Anterior cingulate cortex (tissue), 58 donors: Measurements from ENCODE around the gene TRIM59.
"Not testable (repeated sequence)": the region's sequence is repeated elsewhere in the genome, so short reads cannot be mapped to it uniquely, and the experiment has no call there.

Experiments
- DNase-seq, 58 donors: peaks; one replicate each; lab custom pipeline; 2025; lab: John Stamatoyannopoulos, UW

TRIM59 gene

DNA sequence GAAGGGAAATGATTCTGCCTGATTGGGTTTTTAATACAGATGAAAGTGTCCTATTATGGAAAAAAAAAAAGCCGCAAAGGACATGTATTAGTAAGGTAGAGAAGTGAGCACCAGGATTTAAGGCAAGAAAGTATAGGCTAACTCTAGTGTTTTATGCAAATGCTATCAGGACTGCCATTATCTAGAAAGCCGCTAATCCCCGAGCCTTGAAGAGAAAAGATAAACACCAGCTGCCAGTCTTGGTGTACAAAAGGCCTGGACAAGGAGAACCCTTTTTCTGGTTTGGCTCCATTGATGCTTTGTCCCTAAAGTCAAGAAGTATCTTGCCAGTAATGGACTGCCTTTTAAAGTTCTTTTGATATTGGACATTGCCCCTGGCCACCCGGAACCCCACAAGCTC lies 8.6 kb upstream of the TRIM59 start:
- DNase-seq: no peak

DNA sequence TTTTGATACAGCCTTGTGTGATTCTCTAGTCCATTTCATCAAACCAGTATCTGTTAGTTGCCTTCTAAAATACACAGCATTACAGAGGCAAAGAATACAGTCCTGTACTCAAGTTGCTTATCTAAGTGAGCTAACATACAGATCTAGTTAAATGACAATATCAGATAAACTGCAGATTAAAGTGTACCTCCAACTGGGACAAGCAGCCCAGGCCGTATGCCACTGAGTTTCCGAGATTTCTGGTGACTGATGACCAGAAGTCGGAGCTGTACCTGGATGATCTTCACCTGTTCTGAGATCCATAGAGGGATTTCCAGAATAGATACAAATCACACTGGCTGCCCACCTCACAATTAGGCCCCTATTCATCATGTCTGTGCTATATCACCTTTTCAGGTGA lies 6.3 kb upstream of the TRIM59 start:
- DNase-seq: no peak

DNA sequence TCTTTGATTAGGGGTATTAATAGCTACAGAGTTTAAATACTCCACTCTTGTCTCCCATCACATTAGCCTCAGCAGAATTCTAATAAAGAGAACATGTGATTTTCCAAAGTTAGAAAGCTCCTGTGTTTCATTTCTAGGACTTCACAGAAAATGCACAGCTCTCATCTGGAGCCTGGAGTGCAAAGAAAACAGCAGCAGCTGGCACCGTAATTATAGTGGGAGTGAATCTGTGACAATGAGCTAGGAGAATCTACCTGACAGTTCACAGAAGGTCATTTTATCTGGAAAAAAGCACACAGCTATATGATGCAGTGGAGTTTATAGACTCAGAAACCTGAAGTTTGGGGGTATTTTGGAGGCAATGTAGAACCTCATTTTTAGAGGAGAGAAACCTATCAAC lies 5.4 kb upstream of the TRIM59 start:
- DNase-seq: no peak

DNA sequence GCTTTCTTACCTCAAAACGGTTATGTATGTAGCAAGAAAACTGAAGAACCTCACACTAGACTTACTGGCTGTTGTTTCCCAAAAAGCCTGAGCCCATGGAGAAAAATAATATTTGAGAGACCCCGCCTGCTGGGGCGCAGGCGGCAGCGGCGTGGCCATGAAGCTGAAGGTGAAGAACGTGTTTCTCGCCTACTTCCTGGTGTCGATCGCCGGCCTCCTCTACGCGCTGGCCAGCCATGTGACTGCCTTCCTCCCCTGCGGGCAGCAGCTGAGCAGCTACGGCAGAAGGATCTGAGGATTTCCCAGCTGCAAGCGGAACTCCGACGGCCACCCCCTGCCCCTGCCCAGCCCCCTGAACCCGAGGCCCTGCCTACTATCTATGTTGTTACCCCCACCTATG lies 2.7 kb upstream of the TRIM59 start:
- not testable (repeated sequence) for DNase-seq

DNA sequence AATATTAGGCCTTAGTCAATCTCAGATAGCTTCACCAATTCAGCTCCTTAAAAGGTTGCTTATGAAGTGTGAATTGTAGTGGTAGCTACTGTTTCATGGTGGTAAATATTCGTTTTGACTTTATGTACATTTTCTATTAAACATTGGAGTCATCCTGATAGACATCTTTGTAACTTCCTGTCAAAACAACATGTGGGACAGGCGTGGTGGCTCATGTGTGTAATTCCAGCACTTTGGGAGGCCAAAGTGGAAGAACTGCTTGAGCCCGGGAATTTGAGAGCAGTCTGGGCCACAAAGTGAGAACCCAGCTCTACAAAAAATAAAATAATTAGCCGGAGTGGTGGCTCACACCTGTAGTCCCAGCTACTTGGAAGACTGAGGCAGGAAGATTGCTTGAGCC lies 2.0 kb upstream of the TRIM59 start:
- no peak for DNase-seq

DNA sequence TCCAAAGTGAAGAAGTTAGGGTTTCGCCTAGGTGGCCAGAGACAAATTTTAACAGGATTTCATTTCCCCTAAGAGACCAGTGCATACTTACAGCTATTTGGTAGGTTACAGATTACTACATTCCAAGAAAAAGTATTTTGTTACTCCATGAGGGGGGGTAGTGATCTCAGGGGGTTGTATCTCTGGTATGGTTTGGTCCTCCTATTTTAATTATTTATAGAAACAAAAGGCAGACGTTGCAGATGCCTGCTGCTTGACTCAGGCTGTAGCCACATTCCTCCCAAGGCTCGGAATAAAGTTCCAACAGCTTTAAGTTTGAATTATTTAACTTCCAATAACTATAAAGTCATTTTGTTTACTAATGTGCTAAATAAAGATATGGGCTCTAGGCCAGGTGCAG lies 1.3 kb upstream of the TRIM59 start:
- DNase-seq: no peak

DNA sequence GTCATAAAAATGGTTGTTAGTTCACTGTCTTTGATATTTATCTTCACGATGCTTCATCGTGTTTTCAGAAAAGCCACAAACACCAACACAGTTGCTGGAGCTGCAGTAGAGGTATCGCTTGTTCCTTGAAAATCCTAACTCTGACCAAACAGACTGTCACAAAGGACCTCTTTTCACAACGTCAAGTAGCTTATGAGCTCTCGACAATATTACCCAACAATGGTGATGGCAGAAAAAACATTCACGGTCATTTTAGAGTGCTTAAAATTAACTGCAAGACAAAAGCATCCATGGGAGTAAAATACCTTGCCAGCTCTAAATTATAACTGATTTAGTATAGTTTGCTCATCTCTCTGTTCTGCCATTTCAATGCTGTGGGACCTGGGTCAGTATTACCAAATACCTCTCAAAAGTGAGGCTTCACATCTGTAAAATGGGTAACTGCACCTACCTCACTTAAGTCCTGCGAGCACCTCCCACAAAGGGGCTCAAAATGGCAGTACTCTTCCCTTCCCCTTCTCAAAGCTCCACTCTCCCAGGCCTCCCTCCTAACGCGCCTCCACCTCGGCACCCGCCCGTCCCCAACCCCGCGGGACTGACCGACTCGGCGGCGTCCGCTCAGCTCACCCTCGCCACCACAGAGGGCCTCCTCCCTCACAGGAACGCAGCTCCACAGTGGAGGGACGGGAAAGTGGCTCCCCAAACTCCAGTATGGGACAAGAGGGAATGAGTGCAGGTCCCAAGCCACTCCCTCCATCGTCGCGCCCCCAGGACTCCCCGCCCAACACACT lies 546 bp downstream of the TRIM59 start:
- DNase-seq: peak in 6 of 58 donors; percentile 47 to 77 (median 54)

DNA sequence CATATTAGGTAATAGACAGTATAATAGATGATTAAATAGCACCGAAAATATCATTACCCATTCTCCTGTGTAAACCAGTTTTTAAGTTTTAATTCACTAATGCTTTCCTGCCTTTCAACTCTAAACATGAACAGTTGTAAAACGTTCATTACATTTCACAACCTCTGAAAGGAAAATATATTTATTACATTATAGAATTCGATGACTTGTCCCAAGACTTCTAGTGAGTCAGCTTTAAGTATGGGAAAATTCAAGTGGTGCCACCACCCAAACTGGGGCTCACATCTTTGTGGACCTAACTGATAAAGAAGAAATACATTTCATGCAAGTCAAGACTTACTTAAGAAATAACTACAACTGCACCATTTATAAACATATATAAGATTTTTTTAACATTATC lies 2.0 kb downstream of the TRIM59 start:
- DNase-seq: no peak

DNA sequence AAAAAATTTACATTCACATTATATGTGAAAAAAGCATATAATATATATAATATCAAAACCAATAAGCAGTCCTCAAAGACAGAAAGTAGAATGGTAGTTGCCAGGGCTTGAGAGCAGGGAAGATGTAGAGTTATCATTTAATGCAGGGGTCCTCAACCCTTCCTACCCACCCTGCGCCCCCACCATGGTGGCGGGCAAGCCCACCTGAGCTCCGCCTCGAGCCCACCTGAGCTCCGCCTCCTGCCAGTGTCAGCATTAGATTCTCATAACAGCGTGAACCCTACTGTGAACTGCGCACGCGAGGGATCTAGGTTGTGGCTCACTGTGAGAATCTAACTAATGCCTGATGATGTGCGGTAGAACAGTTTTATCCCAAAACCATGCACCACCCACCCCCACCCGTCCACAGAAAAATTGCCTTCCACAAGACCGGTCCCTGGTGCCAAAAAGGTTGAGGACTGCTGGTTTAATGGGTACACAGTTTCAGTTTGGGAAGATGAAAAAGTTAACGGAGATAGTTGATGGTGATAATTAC lies 3.0 kb downstream of the TRIM59 start:
- no peak for DNase-seq

DNA sequence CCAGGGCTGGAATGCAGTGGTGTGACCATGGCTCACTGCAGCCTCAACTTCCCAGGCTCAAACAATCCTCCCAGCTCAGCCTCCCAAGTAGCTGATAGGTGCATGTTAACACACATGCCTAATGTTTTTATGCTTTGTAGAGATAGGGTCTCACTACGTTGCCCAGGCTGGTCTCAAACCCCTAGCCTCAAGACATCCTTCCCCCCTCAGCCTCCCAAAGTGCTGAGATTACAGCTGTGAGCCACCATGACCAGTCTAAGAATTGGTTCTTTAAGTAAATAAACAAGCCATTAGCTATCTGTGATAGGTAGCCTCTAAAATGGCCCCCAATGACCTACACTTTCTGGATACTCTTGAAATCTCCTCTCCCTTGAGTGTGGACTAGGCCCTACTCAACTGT lies 3.7 kb downstream of the TRIM59 start:
- no peak for DNase-seq

DNA sequence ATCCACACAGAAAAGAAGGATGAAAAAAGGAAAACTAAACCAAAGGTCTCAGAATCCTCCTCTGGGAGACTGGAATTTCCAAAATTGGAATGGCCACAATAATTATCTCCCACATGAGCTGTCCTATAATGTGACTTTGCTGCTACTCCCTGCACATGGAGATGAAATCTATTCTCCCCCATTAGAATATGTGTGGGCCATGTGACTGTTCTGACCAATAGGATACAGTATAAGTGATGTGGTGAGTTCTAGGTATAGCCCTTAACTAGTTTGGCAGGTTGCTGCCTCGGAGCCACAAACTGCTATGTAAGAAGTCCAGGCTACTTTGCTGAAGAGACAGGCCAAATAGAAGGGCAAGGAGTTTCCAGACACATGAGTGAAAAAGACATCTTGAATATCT lies 5.2 kb downstream of the TRIM59 start:
- DNase-seq: no peak

DNA sequence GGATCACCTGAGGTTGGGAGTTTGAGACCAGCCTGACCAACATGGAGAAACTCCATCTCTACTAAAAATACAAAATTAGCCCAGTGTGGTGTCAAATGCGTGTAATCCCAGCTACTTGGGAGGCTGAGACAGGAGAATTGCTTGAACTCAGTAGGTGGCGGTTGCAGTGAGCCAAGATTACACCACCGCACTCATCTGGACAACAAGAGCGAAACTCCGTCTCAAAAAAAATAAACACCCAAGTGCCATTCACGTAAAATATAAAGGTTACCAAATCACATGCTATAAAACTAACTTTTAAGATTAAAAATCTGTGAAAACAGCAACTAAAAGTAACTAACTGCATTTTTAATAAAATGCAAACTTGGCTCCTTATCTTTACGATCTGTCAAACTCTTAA lies 8.9 kb downstream of the TRIM59 start:
- DNase-seq: no peak

DNA sequence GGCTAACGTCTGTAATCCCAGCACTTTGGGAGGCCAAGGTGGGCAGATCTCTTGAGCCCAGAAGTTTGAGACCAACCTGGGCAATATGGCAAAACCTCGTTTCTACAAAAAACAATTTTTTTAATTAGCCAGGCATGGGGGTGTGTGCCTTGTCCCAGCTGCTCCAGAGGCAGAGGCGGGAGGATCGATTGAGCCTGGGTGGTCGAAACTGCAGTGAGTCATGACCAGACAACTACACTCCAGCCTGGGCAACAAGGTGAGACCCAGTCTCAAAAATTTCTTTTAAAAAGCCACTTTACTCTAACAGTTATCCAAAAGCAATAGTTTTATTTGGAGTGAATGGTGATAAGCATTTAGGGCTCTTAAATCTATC lies 12.5 kb downstream of the TRIM59 start:
- DNase-seq: no peak

DNA sequence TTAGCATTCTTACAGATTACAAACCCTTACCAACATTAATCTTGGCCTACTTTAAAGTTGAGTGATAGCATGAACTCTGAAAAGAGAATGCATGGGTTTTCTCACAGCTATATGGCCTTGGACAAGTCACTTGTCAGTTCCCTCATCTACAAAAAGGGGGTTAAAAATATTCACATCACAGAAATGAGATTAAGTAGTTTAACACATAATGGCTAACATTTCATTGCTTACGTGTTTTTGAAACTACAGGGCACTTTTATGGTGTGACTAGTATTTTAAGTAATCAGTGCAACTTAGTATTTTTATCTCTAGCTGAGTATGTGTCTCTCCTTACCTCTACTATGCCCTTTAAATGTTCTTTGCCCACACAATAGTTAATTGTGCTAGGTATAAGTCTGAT lies 13.8 kb downstream of the TRIM59 start:
- DNase-seq: no peak

DNA sequence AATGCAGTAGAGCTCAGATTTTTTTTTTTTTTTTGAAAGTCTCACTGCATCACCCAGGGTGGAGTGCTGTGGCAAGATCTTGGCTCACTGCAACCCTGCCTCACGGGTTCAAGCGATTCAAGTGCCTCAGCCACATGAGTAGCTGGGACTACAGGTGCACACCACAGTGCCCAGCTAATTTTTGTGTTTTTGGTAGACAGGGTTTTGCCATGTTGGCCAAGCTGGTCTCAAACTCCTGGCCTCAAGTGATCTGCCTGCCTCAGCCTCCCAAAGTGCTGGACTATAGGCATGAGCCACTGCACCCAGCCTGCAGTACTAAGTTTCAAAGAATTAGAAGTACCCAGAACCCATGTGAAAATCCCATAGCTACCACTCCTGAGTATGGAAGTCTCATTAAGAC lies 14.5 kb downstream of the TRIM59 start:
- DNase-seq: no peak

DNA sequence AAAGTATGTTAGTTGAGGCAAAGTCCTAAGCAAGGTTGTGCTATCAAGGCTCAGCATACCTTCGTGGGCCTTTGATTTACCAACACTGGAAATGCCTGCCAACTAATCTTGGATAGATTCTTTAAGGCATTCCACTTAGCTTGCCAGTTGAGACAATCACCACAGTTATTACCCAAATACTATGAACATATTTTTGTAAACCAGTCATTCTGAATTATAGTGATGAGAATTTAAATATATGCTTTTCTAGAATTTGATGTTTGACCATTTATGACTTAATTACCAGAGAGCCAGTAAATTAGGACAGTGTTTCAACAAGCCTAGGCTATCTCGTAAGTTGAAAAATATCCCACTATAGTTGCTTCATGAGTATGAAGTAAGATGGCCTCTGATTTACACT lies 15.5 kb downstream of the TRIM59 start:
- DNase-seq: no peak

DNA sequence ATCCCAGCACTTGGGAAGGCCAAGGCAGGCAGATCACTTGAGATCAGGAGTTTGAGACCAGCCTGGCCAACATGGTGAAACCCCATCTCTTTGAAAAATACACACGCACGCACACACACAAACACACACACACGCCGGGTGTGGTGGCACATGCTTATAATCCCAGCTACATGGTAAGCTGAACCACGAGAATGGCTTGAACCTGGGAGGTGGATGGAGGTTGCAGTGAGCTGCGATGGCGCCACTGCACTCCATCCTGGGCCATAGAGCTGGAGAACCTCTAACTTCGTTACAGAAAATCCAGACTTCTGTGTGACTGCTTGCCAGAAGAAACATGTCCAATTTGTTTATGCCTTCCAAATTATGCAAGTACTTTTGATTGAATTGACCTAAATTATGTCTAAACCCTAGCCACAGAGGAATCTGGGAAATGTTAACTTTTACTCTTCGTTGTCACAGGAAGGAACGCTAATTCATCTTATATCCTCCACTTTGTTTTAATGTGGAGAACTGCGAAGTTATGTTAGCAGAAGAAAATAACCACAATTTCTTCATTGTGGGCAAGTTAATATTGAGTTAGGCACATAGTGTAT lies 21.7 kb downstream of the TRIM59 start:
- no peak for DNase-seq

DNA sequence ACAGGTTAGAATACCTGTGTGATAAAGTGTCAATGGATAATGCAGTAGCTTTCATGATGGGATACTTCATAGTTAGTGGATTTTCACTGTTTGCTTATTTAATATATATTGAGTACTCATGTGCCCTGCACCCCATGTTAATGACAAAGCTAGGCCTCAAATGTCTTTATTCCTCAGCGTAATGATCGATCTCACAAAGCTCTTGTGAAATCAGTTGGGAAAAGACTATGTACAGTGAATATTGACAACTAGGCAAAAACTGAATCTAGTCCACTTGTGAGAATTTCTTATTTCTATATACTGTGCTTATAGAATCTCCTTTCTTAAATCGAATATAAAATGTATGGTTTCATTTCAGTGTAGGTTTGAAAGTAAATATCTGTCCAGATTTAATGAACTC lies 32.3 kb downstream of the TRIM59 start:
- DNase-seq: no peak

DNA sequence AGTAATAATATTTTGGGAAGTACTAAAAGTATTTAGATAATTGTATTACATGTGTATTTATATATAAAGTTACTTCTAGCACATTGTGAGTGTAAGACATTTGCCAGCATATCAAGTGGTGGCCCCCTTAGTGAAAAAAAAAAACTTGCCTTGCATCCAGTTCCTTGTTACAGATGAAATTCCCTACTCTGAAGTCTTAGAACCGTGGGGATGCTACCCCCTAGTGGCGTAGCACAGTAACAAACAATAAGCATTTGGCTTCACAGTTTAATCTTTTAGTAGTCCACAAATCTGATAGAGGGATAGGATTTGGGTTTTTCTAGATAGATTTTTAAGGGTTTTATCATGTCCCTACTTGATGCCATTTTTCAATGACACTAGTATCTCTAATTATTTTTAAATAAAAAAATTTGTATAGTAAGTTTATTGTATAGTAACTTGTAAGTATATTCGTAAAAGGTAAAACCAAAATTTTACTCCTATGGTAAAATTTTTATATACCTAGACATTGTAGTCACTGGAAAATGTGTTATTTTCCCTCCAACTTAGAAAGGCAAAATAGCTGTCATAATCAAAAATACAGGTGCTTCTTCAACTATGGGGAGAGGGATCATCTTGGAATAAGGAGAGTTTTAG lies 35.9 kb downstream of the TRIM59 start:
- peak in 44 of 58 donors; percentile 1 to 71 (median 30) for DNase-seq

DNA sequence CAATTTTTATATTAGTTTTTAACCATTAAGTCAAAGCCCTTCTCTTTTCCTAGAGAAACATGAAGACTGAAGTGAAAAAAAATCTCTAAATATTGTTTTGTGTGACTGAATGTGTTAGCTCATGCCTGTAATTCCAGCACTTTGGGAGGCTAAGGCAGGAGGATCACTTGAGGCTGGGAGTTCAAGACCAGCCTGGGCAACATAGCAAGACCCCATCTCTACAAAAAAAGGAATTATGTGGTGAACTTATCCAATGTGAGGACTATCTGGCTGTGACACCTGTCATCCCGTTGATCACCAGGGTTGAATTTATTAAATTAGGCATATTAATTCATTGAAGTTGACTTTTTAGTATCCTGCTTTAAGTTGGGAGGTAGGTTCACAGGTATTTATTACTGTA lies 37.1 kb downstream of the TRIM59 start:
- no peak for DNase-seq

DNA sequence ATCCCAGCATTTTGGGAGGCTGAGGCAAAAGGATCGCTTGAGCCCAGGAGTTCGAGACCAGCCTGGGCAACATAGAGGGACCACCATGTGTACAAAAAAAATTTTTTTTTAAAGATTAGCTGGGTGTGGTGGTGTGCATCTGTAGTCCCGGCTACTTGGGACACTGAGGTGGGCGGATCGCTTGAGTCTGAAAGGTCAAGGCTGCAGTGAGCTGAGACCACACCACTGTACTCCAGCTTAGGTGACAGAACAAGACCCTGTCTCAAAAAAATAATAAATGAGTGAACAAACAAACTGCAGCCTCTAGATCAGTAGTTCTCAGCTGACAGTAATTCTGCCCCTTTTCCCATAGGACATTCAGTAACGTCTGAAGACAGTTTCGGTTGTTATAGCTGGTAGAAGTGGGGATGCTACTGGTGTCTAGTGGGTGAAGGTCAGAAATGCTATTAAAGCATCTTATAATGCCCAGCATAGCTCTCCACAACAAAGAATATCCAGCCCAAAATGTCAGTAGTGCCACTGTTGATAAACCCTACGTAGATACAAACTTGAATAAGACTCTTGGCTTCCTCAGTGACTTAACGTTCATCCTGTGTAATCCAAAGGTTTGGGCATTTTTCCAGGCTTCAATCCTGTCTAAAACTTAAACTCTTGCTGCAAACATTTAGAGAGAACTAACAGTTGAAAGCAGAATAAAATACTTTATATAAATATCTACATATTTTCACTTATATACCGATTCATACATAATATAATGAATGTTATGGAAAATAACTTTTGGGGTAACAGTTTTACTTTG lies 39.6 kb downstream of the TRIM59 start:
- no peak for DNase-seq
